ENCODE data around the gene FMO1. TPM values are rescaled to one million over a fixed set of nuclear protein-coding genes. Genes with fewer than 3 reads are reported as not detected.

The FMO1 gene
- total RNA-seq, 1 donor from 2014 or later: 1.1 TPM

- Mint-ChIP-seq H3K9me3 (no peaks in the 10 kb centered on the region), H3K4me3 (no peak overlapping the region), H3K36me3 (ENCODE audit: low read depth) (no peaks in the 10 kb centered on the region), H3K4me1 (no peaks in the 10 kb centered on the region), H3K27ac (no peak overlapping the region), H3K27me3 (peaks cover 4% of the 10 kb centered on the region)
- CTCF ChIA-PET: interaction anchor here (1.2 kb wide), 1 partner anchor 95 kb away, joined by 3 read pairs; the partner anchor contains the start of gene FMO4
- ATAC-seq (ENCODE audit: low read depth) (no peak), DNase-seq (no peak)
- POLR2A ChIA-PET: no interaction called here
- no peak for TF ChIP-seq CTCF (IDR thresholded peaks at IDR 0.05)
- intact Hi-C loops (cut with micrococcal nuclease): no loop called here
These were observed 29.6 kb upstream of the FMO1 start for GRCh38 chr1:171218661-171219060.

DNA sequence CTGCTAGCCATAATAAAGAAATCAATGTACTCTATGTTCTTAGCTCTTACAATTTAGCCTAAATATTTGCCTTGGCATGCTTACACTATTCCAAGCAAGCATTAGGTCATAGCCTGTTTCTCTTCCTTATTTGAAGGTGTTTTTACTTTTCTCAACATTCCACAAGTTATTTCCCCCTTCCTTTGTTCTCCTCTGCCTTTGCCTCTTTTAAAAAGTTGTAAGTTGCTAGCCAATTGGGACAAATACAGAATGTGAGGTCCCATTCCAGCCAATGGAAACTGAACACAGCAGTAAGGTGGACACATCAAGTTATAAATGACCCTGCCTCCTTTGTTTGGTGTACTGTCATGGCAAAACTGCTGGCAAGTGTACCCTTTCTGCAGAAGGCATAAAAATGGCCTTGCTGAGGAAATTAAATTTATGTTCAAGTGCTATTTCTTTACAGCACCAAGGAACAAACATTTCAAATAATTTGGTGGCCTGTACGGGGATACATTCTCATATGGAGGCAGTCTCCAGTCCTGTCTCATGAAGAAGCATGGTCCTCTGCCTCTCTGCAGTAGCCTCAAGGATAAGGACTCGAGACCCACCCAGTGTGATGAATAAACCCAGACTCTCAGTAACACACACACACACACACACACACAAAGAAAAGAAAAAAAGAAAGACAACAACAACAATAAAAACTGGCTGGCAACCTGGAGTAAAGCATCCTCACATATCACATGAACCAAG, 28.8 kb upstream of the FMO1 start:
- intact Hi-C loops (cut with micrococcal nuclease): no loop called here
- Mint-ChIP-seq H3K4me1 (no peaks in the 10 kb centered on the region), H3K36me3 (ENCODE audit: low read depth) (no peaks in the 10 kb centered on the region), H3K27ac (no peak overlapping the region), H3K9me3 (peaks cover 3% of the 10 kb centered on the region), H3K27me3 (peaks cover 4% of the 10 kb centered on the region), H3K4me3 (no peak overlapping the region)
- ChIA-PET POLR2A (no interaction called here), CTCF (no interaction called here)
- DNase-seq (no peak), ATAC-seq (ENCODE audit: low read depth) (no peak)
- TF ChIP-seq CTCF (IDR thresholded peaks at IDR 0.05): no peak

DNA sequence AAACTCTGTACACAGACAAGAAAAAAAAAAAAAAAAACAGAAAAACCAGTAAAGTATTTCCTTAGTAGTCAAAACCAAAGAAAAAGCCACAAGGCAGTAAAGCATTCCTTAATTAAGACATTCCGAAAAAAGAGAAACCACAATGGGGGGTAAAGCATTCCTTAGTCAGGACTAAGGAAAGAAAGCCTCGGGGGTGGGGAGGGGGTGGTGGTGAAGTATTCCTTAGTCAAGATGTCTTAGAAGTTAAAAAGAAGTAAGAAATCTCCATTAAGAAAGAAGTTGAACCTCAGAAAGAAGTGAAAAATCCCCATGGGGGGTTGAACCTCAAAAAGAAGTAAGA, 28.2 kb upstream of the FMO1 start:
- Mint-ChIP-seq H3K4me1 (no peaks in the 10 kb centered on the region), H3K4me3 (no peak overlapping the region), H3K36me3 (ENCODE audit: low read depth) (no peaks in the 10 kb centered on the region), H3K9me3 (peaks cover 3% of the 10 kb centered on the region), H3K27ac (no peak overlapping the region), H3K27me3 (peaks cover 4% of the 10 kb centered on the region)
- no peak for DNase-seq
- ChIA-PET CTCF (no interaction called here), POLR2A (no interaction called here)
- TF ChIP-seq CTCF (IDR thresholded peaks at IDR 0.05): no peak
- no peak for ATAC-seq (ENCODE audit: low read depth)
- intact Hi-C loops (cut with micrococcal nuclease): no loop called here

DNA sequence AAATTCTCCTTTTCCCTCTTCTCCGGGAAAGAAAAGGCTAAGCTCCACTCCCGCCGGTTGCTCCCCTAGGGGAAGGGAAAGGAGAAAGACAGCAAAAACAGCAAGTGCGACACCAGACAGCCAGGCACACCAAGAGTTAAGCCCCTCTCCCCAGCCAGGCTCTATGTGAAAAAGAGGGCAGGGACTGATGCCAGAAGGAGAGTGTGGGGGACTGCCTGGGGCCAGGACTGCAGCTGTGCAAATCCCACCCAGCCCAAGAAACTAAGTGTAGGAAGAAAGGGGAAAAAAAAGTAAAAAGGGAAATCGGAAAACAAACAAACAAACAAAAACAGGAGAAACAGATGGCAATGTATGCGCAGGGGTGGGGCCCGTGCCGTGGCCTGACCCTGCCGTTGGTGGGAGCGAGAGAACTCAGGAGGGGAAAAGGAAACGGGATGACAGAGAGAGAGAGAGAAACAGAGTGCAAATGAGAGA, 27.7 kb upstream of the FMO1 start:
- Mint-ChIP-seq H3K4me3 (no peak overlapping the region), H3K27me3 (peaks cover 4% of the 10 kb centered on the region), H3K36me3 (ENCODE audit: low read depth) (no peaks in the 10 kb centered on the region), H3K4me1 (no peaks in the 10 kb centered on the region), H3K9me3 (peaks cover 3% of the 10 kb centered on the region), H3K27ac (no peak overlapping the region)
- ChIA-PET CTCF (no interaction called here), POLR2A (no interaction called here)
- DNase-seq (no peak), ATAC-seq (ENCODE audit: low read depth) (no peak)
- TF ChIP-seq CTCF (IDR thresholded peaks at IDR 0.05): no peak
- intact Hi-C loops (cut with micrococcal nuclease): no loop called here

GRCh38 chr1:171221665-171222591, 26.4 kb upstream of the FMO1 start:
- DNase-seq (no peak), ATAC-seq (ENCODE audit: low read depth) (no peak)
- H3K27ac Mint-ChIP-seq: no peak overlapping the region
- intact Hi-C loops (cut with micrococcal nuclease): no loop called here
- no peak for TF ChIP-seq CTCF (IDR thresholded peaks at IDR 0.05)
- CTCF ChIA-PET: no interaction called here
- H3K36me3 Mint-ChIP-seq (ENCODE audit: low read depth): no peaks in the 10 kb centered on the region
- H3K9me3 Mint-ChIP-seq: peaks cover 3% of the 10 kb centered on the region
- H3K4me1 Mint-ChIP-seq: no peaks in the 10 kb centered on the region
- H3K4me3 Mint-ChIP-seq: no peak overlapping the region
- POLR2A ChIA-PET: no interaction called here
- peaks cover 4% of the 10 kb centered on the region for H3K27me3 Mint-ChIP-seq

Data from activated B cell treated with CpG ODN at 0.5 μM for 24 hours (primary cell).